ENCODE measurements around the gene CAT. TPM values are rescaled to one million over a fixed set of nuclear protein-coding genes. Genes with fewer than 3 reads are reported as not detected.

The CAT gene
- total RNA-seq, 1 donor from 2014 or later = 44.3 TPM

DNA sequence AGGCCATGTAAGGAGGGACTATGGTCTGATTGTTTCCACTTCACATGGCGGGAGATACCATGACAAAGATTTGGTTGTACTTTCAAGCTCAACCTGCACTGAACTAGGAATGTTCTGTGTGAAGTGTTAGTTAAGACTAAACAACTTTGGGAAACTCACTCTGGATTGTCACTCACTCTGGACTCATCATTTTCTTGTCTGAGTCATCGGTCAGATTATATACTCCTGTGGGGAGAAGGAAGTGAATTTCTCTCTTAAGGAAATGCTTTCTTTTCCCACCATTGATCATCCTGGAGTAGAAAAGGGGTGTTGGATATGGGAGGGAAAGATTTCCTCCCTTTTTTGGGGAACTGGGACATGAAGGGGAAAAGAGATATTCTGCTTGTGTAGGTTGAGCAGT lies 26.9 kb upstream of the CAT start:
- TF ChIP-seq, protein P1, sequence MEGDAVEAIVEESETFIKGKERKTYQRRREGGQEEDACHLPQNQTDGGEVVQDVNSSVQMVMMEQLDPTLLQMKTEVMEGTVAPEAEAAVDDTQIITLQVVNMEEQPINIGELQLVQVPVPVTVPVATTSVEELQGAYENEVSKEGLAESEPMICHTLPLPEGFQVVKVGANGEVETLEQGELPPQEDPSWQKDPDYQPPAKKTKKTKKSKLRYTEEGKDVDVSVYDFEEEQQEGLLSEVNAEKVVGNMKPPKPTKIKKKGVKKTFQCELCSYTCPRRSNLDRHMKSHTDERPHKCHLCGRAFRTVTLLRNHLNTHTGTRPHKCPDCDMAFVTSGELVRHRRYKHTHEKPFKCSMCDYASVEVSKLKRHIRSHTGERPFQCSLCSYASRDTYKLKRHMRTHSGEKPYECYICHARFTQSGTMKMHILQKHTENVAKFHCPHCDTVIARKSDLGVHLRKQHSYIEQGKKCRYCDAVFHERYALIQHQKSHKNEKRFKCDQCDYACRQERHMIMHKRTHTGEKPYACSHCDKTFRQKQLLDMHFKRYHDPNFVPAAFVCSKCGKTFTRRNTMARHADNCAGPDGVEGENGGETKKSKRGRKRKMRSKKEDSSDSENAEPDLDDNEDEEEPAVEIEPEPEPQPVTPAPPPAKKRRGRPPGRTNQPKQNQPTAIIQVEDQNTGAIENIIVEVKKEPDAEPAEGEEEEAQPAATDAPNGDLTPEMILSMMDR (conservative IDR thresholded peaks at IDR 0.05; ENCODE audit: low read depth, low read length) = no peak
- no peak for DNase-seq (ENCODE audit: low read depth)
- no peak overlapping the region for H3K4me3 ChIP-seq (ENCODE audit: low read depth, low read length)

DNA sequence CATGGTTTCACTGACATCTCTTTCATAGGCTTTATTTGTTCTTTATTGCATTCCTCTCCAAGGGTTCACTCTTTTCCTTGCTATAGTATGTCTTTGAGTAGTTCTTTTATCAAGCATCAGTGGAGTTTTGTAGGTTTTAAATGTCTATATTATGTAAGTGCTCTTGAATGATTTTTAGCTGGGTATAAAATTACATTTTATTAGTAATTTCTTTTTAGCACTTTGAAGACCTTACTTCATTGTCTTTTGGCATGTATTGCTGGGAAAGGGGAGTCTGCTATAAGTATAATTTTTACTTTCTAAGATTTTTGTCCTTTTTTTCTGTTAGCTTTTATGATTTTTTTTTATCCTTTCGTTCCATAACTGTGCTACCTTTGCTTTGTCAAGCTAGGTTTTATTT lies 25.5 kb upstream of the CAT start:
- DNase-seq (ENCODE audit: low read depth) = no peak
- no peak overlapping the region for H3K4me3 ChIP-seq (ENCODE audit: low read depth, low read length)
- TF ChIP-seq, protein P1 (conservative IDR thresholded peaks at IDR 0.05; ENCODE audit: low read depth, low read length) = no peak

DNA sequence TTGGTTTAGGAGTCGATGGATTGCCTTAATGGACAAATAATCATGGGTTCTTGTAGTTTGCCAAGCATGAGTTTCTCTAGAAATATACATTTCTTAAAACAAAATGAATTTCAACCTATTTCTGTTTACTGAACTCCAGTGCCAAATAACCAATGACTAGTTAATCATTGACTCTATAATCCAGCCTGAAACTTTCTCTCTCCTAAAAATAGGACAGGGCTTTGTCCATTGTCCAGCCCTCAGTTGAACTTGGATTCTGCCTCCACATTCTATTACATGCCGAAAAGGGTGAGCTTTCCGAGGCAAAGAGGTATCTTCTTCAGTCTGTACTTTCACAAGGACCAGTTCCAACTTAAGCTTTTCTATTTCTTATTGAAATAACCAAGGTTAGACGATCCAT lies 23.2 kb upstream of the CAT start:
- DNase-seq (ENCODE audit: low read depth) = no peak
- no peak overlapping the region for H3K4me3 ChIP-seq (ENCODE audit: low read depth, low read length)
- TF ChIP-seq, protein P1 (conservative IDR thresholded peaks at IDR 0.05; ENCODE audit: low read depth, low read length) = no peak

DNA sequence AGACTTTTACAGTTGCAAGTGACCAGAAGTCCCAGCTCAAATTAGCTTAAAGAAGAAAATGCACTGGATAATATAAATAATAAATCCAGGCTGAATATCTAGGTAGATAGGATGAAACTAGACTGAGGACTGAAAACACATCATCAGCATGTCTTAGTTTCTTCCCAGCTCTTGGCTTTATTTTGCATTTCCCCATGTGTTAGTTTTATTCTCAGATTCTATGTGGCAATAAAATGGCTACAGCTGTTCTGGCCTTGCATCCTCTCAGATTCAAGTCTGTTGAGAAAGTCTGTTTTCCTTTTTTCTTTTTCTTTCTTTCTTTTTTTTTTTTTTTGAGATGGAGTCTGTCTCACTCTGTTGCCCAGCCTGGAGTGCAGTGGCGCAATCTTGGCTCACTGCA lies 22.6 kb upstream of the CAT start:
- no peak overlapping the region for H3K4me3 ChIP-seq (ENCODE audit: low read depth, low read length)
- no peak for DNase-seq (ENCODE audit: low read depth)
- TF ChIP-seq, protein P1 (conservative IDR thresholded peaks at IDR 0.05; ENCODE audit: low read depth, low read length) = no peak

DNA sequence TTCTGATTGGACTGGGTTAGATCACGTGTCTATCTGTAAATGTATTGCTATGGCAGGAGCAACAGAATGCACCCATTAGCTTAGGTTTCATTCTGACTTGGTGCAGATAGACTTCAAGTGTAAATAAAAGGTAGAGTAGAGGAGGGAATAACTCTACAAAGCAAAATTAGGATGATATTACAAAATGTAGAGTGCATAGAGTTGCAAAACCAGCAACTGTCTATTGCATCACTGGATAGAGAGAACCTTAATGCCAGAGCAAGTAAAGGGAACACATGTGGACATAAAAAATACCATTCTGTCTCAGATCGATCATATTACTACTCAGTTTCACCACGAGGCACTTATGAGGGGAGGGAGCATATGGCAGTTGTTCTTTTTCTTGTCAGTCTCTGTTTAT lies 22.0 kb upstream of the CAT start:
- DNase-seq (ENCODE audit: low read depth) = no peak
- no peak overlapping the region for H3K4me3 ChIP-seq (ENCODE audit: low read depth, low read length)
- TF ChIP-seq, protein P1 (conservative IDR thresholded peaks at IDR 0.05; ENCODE audit: low read depth, low read length) = no peak

DNA sequence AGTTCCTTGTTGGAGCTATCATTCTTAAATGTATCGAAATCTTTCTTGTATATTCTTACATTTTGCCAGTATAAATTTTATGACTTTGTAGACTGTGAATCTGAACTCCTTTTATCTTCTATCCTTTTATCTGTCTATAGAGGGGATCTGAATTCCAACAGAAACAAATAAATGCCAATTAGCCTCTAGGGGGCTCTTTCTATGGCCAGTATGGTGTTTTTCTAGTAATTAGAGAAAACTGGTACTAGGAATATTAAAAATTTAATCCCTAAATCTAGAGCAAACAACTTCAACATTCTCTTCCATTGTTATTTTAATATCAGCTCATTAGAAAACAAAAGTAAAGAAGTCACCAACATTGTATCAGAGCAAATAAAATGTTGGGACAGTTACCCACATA lies 21.5 kb upstream of the CAT start:
- DNase-seq (ENCODE audit: low read depth) = no peak
- TF ChIP-seq, protein P1 (conservative IDR thresholded peaks at IDR 0.05; ENCODE audit: low read depth, low read length) = peak; percentile 30
- H3K4me3 ChIP-seq (ENCODE audit: low read depth, low read length) = no peak overlapping the region

DNA sequence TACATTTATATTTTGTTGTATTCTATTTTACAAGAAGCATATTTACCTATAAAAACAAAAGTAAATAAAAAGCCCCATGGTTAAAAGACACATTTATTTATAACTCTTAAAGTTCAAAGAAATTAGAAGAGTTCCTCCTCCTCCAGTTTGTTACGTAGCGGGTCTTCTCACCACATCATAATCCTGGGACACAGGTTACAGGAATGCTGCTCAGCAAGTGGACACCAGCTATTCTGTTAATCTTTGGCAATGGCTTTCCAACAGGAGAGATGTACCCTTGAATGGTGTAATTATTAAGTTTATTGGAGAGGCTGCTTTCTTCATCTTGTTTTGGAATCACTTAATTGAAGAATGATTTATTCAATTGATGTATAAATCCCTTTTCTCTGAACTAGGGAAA lies 19.6 kb upstream of the CAT start:
- no peak overlapping the region for H3K4me3 ChIP-seq (ENCODE audit: low read depth, low read length)
- TF ChIP-seq, protein P1 (conservative IDR thresholded peaks at IDR 0.05; ENCODE audit: low read depth, low read length) = no peak
- no peak for DNase-seq (ENCODE audit: low read depth)

Measured in epithelial cell of proximal tubule (primary cell).